ENCODE results near the gene CDKN2B.

GRCh38 chr9:22031655-22032411 is 22.7 kb upstream of the CDKN2B start:
- TF ChIP-seq CTCF (IDR thresholded peaks at IDR 0.05; ENCODE audit: poor library complexity, severe bottlenecking) (no peak), MXI1 (conservative IDR thresholded peaks at IDR 0.05; ENCODE audit: poor library complexity, severe bottlenecking) (no peak), EP300 (conservative IDR thresholded peaks at IDR 0.05; ENCODE audit: poor library complexity, severe bottlenecking) (no peak), POLR2AphosphoS5 (IDR thresholded peaks at IDR 0.05) (no peak), EZH2 (IDR thresholded peaks at IDR 0.05; ENCODE audit: borderline replicate concordance, insufficient read depth, low read length, poor library complexity, severe bottlenecking) (no peak), RAD21 (conservative IDR thresholded peaks at IDR 0.05) (no peak), TAF1 (IDR thresholded peaks at IDR 0.05; ENCODE audit: low read depth) (no peak), SMC3 (conservative IDR thresholded peaks at IDR 0.05; ENCODE audit: poor library complexity) (no peak)
- TF ChIP-seq, protein P1, sequence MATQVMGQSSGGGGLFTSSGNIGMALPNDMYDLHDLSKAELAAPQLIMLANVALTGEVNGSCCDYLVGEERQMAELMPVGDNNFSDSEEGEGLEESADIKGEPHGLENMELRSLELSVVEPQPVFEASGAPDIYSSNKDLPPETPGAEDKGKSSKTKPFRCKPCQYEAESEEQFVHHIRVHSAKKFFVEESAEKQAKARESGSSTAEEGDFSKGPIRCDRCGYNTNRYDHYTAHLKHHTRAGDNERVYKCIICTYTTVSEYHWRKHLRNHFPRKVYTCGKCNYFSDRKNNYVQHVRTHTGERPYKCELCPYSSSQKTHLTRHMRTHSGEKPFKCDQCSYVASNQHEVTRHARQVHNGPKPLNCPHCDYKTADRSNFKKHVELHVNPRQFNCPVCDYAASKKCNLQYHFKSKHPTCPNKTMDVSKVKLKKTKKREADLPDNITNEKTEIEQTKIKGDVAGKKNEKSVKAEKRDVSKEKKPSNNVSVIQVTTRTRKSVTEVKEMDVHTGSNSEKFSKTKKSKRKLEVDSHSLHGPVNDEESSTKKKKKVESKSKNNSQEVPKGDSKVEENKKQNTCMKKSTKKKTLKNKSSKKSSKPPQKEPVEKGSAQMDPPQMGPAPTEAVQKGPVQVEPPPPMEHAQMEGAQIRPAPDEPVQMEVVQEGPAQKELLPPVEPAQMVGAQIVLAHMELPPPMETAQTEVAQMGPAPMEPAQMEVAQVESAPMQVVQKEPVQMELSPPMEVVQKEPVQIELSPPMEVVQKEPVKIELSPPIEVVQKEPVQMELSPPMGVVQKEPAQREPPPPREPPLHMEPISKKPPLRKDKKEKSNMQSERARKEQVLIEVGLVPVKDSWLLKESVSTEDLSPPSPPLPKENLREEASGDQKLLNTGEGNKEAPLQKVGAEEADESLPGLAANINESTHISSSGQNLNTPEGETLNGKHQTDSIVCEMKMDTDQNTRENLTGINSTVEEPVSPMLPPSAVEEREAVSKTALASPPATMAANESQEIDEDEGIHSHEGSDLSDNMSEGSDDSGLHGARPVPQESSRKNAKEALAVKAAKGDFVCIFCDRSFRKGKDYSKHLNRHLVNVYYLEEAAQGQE (IDR thresholded peaks at IDR 0.05; ENCODE audit: borderline replicate concordance), result no peak

All from neural cell (in vitro differentiated cells).